ENCODE data around the gene MARK3.

DNA sequence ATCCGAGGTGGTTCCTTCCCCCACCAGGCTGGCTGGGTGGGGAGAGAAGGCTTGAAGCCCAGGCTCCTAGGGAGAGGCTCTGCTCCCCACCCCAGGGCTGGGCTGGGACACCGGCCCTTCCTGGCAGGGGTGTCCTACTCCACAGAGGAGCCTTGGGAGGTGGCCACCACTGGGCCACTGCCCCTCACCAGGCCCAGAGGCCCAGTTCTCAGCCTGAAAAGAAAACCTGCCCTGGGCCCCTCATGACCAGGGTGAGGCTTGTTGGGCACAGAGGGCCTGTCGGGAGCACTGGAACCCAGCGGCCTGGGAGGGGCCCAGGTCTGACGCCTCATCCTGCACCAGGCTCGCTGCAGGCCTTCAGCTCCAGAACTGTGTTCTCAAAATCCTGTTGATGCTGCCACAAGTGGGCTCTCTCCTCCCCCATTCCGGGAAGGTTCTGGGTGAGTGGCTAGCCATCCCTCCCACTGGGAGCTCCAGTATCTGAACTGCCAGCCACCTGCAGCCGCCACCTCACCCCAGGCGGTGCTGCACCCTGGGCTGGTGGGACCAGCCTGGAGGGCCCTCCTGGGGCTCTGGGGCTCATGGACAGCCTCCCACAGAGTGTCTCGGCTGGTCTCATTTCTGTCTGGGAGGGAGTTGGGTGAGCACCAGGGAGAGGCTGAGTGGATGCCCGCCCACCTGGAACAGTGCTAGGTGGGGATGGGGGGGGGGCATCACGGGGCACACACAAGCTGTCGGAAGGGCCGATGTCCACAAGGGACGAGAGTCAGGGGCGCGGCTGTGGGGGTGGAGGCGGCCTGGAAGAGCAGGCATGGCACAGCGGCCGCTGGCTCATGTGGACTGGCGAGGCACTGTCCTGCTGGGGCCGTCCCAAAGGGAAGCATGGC, 165.5 kb downstream of the MARK3 start:
- TF ChIP-seq, protein P1, sequence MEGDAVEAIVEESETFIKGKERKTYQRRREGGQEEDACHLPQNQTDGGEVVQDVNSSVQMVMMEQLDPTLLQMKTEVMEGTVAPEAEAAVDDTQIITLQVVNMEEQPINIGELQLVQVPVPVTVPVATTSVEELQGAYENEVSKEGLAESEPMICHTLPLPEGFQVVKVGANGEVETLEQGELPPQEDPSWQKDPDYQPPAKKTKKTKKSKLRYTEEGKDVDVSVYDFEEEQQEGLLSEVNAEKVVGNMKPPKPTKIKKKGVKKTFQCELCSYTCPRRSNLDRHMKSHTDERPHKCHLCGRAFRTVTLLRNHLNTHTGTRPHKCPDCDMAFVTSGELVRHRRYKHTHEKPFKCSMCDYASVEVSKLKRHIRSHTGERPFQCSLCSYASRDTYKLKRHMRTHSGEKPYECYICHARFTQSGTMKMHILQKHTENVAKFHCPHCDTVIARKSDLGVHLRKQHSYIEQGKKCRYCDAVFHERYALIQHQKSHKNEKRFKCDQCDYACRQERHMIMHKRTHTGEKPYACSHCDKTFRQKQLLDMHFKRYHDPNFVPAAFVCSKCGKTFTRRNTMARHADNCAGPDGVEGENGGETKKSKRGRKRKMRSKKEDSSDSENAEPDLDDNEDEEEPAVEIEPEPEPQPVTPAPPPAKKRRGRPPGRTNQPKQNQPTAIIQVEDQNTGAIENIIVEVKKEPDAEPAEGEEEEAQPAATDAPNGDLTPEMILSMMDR (optimal IDR thresholded peaks at IDR 0.05 in 1 of 3, IDR thresholded peaks at IDR 0.05 in 1 of 3, conservative IDR thresholded peaks at IDR 0.05 in 1 of 3; ENCODE audit: extremely low read depth in 1 of 3, insufficient read depth in 2 of 3, low read length in 3 of 3) = no peak
- no peak for TF ChIP-seq EZH2 (IDR thresholded peaks at IDR 0.05; ENCODE audit: low read length)
